ENCODE measurements around the gene CCDC102B. TPM values are rescaled to one million over a fixed set of nuclear protein-coding genes. Genes with fewer than 3 reads are reported as not detected.
"Not testable (repeated sequence)": the region's sequence is repeated elsewhere in the genome, so short reads cannot be mapped to it uniquely, and the experiment has no call there.

CCDC102B gene
- total RNA-seq, 1 experiment from 2014 or later = 3.1 TPM

- TF ChIP-seq GABPB1 (CRISPR knock-in tag; IDR thresholded peaks at IDR 0.05) = no peak
- TF ChIP-seq NR2C2 (CRISPR knock-in tag; IDR thresholded peaks at IDR 0.05) = no peak
- no peak for TF ChIP-seq ZNF219 (CRISPR knock-in tag; IDR thresholded peaks at IDR 0.05; ENCODE audit: borderline replicate concordance)
- no peak for TF ChIP-seq ZNF671 (CRISPR knock-in tag; IDR thresholded peaks at IDR 0.05)
- no peak for TF ChIP-seq MAX (CRISPR knock-in tag; IDR thresholded peaks at IDR 0.05)
- no peak for TF ChIP-seq FOXK1 (CRISPR knock-in tag; IDR thresholded peaks at IDR 0.05)
- TF ChIP-seq ZNF138 (CRISPR knock-in tag; conservative IDR thresholded peaks at IDR 0.05) = no peak
- no peak for TF ChIP-seq NFYB (CRISPR knock-in tag; conservative IDR thresholded peaks at IDR 0.05; ENCODE audit: low read depth)
- TF ChIP-seq ZNF423 (CRISPR knock-in tag; IDR thresholded peaks at IDR 0.05) = no peak
- TF ChIP-seq JUN (CRISPR knock-in tag; IDR thresholded peaks at IDR 0.05) = no peak
- no peak for TF ChIP-seq ZMAT4 (CRISPR knock-in tag; IDR thresholded peaks at IDR 0.05)
- no peak for TF ChIP-seq ARID4B (CRISPR knock-in tag; IDR thresholded peaks at IDR 0.05; ENCODE audit: borderline replicate concordance)
- TF ChIP-seq FOXP1 (CRISPR knock-in tag; IDR thresholded peaks at IDR 0.05; ENCODE audit: borderline replicate concordance) = no peak
- TF ChIP-seq GTF2I (CRISPR knock-in tag; conservative IDR thresholded peaks at IDR 0.05) = no peak
- no peak for TF ChIP-seq NR1H2 (CRISPR knock-in tag; IDR thresholded peaks at IDR 0.05)
- no peak overlapping the region for H3K4me3 Mint-ChIP-seq
- ATAC-seq (no peak), DNase-seq (ENCODE audit: low spot score) (no peak)
- peaks cover 1% of the 10 kb centered on the region for H3K4me1 Mint-ChIP-seq
- peaks cover 2% of the 10 kb centered on the region; the same call in 1 of the 2 replicates for H3K27me3 Mint-ChIP-seq (ENCODE audit: low read depth)
- H3K36me3 Mint-ChIP-seq = no peaks in the 10 kb centered on the region; the same call in 1 of the 2 replicates
- ChIA-PET POLR2A (no interaction called here), CTCF (no interaction called here)
- H3K27ac Mint-ChIP-seq = no peak overlapping the region
- no peaks in the 10 kb centered on the region for H3K9me3 Mint-ChIP-seq
These were observed 13.8 kb upstream of the CCDC102B start for GRCh38 chr18:68784071-68784470.

GRCh38 chr18:68790290-68790689, 7.6 kb upstream of the CCDC102B start:
- peak; percentile 13 for DNase-seq (ENCODE audit: low spot score)
- ATAC-seq; POLR2A ChIA-PET; H3K27ac Mint-ChIP-seq; H3K36me3 Mint-ChIP-seq; H3K9me3 Mint-ChIP-seq; H3K27me3 Mint-ChIP-seq (ENCODE audit: low read depth); CTCF ChIA-PET: not testable (repeated sequence)
- peaks cover 14% of the 10 kb centered on the region for H3K4me1 Mint-ChIP-seq
- H3K4me3 Mint-ChIP-seq = peak overlapping the region; percentile 61

- ATAC-seq (no peak), DNase-seq (ENCODE audit: low spot score) (no peak)
- Mint-ChIP-seq H3K4me1 (peaks cover 14% of the 10 kb centered on the region), H3K9me3 (no peaks in the 10 kb centered on the region), H3K27ac (no peak overlapping the region), H3K27me3 (ENCODE audit: low read depth) (peaks cover 2% of the 10 kb centered on the region; the same call in 1 of the 2 replicates), H3K36me3 (no peaks in the 10 kb centered on the region; the same call in 1 of the 2 replicates), H3K4me3 (no peak overlapping the region)
- CTCF ChIA-PET = no interaction called here
- POLR2A ChIA-PET = no interaction called here
- TF ChIP-seq ZNF512 (CRISPR knock-in tag; IDR thresholded peaks at IDR 0.05; ENCODE audit: borderline replicate concordance) (no peak), ARID4B (CRISPR knock-in tag; IDR thresholded peaks at IDR 0.05; ENCODE audit: borderline replicate concordance) (no peak), AR (CRISPR knock-in tag; IDR thresholded peaks at IDR 0.05) (no peak)
These were observed 6.1 kb upstream of the CCDC102B start for GRCh38 chr18:68791801-68792200.

Data from WTC11 (cell line).